Measurements from ENCODE around the gene DTX2.
"Not testable (repeated sequence)": the region's sequence is repeated elsewhere in the genome, so short reads cannot be mapped to it uniquely, and the experiment has no call there.

The DTX2 gene

DNA sequence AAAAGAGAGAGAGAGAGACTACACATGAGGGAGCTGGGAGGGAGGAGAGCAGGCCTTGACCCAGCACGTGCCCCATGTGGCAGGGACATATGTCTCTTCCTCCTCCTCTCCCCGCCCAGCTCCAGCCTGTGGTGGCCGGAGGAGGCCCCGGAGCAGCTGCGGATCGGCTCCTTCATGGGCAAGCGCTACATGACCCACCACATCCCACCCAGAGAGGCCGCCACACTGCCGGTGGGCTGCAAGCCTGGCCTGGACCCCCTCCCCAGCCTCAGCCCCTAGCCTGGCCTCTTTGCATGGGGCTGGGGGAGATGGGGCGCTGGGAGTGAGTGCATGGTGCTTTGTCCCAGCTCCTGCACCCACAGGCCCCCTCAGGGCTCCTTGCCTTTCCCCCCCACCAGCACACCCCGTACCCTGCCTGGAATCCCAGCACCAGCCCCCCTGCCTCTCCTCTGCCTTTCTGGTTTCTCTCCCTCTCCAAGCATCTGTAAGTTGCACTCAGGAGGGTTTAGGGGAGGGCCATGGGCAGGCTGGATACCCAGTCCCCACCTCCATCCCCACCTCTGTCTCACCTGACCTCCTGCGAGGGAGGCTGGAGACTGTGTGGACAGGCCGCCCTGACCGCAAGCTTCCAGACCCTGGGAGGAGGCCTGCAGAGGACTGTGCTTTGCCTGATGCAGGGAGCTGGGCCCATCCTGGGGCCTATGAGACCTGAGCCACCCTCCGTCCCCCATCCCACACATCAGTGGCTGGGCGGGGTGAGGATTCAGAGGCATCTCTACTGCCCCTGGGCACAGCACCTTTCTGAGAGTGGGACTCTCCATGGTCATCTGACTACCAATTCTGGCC, 53.6 kb downstream of the DTX2 start:
- TF ChIP-seq, protein P1, sequence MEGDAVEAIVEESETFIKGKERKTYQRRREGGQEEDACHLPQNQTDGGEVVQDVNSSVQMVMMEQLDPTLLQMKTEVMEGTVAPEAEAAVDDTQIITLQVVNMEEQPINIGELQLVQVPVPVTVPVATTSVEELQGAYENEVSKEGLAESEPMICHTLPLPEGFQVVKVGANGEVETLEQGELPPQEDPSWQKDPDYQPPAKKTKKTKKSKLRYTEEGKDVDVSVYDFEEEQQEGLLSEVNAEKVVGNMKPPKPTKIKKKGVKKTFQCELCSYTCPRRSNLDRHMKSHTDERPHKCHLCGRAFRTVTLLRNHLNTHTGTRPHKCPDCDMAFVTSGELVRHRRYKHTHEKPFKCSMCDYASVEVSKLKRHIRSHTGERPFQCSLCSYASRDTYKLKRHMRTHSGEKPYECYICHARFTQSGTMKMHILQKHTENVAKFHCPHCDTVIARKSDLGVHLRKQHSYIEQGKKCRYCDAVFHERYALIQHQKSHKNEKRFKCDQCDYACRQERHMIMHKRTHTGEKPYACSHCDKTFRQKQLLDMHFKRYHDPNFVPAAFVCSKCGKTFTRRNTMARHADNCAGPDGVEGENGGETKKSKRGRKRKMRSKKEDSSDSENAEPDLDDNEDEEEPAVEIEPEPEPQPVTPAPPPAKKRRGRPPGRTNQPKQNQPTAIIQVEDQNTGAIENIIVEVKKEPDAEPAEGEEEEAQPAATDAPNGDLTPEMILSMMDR (IDR thresholded peaks at IDR 0.05; ENCODE audit: borderline replicate concordance, insufficient read depth, low read depth, low read length) = no peak
- H3K4me3 ChIP-seq (ENCODE audit: low read depth, low read length) = no peak overlapping the region

DNA sequence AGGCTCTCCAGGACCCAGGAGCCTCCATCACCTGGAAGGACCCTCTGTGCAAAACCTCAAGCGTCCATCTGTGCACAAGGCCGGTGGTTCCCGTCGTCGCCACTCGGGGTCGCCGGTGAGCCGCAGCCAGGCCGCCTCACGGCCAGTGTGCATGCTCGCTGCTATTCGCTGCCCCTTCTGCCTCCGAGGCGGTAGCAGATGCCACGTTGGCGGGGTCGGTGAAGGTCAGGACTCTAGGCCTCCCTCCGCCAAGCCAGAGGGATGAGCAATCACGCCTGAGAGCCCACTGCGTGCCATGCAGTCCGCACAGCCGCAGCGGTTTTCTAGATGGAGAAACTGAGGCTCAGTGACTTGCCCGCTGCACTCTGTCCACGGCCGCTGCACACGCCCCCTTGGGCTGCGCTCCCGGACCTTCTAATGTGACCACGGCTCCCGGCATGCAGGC, 54.5 kb downstream of the DTX2 start:
- TF ChIP-seq, protein P1 (IDR thresholded peaks at IDR 0.05; ENCODE audit: borderline replicate concordance, insufficient read depth, low read depth, low read length) = peak; percentile 83
- no peak overlapping the region for H3K4me3 ChIP-seq (ENCODE audit: low read depth, low read length)

DNA sequence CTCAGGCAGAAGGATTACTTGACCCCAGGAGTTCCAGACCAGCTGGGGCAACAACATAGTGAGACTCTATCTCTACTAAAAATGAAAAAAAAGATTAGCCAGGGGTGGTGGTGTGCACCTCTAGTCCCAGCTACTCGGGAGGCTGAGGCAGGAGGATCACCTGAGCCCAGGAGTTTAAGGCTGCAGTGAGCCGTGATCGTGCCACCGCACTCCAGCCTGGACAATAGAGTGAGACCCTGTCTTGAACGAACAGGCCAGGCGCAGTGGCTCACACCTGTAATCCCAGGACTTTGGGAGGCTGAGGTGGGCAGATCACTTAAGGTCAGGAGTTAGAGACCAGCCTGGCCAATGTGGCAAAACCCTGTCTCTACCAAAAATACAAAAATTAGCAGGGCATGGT, 55.4 kb downstream of the DTX2 start:
- not testable (repeated sequence) for H3K4me3 ChIP-seq (ENCODE audit: low read depth, low read length)

DNA sequence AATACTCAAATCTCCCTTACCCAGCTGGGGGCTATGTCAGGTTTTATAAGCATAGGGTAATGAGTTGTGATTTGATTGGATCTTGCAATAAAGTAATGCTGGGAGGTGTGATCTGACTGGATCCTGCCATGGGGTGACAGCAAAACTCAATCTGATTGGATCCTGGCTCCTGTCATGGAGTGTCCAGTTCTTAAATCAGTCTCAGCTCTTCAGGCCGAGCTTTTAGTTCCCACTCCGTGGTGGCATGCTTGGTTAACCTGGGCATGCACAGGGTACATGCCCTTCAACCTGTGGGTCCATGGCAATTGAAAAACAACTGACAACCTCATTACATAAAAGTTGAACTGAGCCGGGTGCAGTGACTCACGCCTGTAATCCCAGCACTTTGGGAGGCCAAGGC, 64.7 kb downstream of the DTX2 start:
- H3K4me3 ChIP-seq (ENCODE audit: low read depth, low read length) = not testable (repeated sequence)

DNA sequence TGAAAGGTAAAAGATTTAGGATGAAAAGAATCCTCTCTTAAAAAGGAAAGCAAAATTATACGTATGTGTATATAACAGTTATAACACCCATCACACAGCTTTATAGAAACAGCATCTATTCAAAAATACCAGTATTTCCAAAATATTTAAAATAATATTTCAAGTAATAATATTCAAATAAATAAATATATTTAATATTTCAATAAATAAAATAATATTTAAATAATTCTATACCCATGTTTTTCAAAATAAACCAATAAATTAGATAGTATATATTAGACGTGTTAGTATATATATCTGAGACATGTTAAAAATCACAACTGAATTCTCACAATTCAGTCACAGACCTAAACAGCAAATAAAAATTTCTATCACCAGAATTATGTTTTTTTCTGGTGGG, 70.1 kb downstream of the DTX2 start:
- not testable (repeated sequence) for H3K4me3 ChIP-seq (ENCODE audit: low read depth, low read length)

DNA sequence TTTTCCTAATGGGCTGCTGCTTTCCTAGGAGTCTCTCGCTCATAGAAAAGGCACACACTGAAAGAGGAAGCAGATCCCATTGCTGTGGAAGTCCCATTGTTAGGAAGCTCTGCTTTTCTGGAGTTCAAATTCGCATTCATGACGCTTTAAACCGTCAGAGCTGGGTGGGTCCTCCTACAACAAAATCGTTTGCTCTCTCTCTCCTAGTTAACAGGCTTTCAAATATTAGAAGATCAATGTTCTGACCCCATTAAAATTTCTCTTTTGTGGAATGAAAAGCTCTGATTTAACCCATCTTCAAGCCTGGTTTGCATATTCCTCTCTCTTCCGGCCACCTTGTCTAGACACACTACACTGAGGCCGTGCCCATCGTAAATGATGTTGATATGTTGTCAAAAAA, 81.7 kb downstream of the DTX2 start, which contains the start of gene SPDYE16:
SPDYE16 (minus strand) TSS at position 101 of the 400 bp plus-strand sequence. CDS start 1,838 bp downstream, outside the sequence.
- H3K4me3 ChIP-seq (ENCODE audit: low read depth, low read length) = not testable (repeated sequence)

DNA sequence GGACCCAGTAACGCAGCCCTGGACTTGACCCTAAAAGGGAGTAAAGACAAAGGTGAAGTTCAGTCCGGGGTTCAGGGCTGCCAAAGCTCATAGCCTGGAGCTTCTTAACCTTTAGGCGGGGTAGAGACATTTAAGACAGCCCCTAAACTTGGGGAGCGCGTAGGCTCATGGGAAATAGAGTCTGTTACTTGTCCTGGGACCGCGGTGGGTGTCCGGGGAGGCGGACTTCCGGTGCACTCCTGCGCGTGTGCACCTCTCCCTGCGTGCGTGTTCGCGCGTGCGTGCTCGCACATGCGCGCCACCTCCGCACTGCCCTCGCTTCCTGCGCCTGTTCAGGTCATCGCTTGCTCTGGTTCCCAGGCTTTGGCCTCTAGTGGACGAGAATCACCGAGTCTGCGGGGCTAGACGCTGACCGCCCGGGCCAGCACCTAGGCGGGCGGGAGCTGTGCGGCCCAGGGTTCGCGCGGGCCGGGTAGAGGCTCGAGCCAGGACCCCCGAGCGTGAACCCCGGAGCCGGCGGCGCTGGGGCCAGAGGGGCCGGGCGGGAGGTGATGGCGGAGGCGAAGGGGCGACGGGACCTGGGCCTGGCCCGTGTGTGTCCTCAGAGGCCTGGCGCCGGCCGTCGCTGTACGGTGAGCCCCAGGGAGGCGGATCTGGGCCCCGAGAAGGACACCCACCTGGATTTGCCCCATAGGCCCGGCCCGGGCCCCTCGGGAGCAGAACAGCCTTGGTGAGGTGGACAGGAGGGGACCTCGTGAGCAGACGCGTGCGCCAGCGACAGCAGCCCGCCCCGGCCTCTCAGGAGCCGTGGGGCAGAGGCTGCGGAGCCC, 87.7 kb downstream of the DTX2 start:
- H3K4me3 ChIP-seq (ENCODE audit: low read depth, low read length) = peak overlapping the region; percentile 82

DNA sequence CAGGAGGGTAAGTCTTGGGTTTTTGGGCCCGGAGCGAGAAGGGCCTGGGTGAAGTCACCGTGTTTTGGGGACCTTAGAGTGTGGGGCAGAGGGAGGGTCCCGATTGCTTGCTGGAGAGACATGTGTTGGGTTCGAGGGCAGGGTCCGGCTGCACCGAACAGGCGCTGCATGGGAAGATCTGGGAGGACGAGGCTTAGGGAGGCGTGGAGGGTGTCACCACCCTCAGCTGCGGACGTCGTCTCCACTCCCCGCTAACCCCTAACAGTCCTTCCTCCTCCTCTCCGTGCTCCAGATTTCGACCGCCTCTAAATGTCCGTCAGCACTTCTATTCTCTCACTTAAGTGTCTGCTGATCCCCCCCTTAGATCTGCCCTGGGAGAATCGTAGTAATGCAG, 88.3 kb downstream of the DTX2 start:
- peak overlapping the region; percentile 82 for H3K4me3 ChIP-seq (ENCODE audit: low read depth, low read length)

DNA sequence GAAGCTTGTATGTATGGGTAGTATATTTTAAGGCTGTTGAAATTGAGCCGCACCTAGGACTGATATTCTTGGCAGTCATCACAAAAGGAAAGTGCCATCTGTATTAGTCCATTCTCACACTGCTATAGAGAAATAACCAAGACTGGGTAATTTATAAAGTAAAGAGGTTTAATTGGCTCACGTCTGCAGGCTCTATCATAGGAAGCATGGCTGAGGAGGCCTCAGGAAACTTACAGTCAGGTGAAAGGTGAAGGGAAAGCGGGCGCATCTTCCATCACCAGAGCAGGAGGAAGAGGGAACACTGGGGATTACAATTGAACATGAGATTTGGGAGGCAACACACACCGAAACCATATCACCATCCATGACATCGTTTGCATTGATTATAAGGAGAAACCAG, 90.5 kb downstream of the DTX2 start:
- H3K4me3 ChIP-seq (ENCODE audit: low read depth, low read length) = not testable (repeated sequence)
